Measurements from ENCODE around the gene RER1. TPM values are rescaled to one million over a fixed set of nuclear protein-coding genes. Genes with fewer than 3 reads are reported as not detected.

The RER1 gene
- total RNA-seq, 4 donors from 2014 or later = 56.4 to 76.8 (median 66.8) TPM

DNA sequence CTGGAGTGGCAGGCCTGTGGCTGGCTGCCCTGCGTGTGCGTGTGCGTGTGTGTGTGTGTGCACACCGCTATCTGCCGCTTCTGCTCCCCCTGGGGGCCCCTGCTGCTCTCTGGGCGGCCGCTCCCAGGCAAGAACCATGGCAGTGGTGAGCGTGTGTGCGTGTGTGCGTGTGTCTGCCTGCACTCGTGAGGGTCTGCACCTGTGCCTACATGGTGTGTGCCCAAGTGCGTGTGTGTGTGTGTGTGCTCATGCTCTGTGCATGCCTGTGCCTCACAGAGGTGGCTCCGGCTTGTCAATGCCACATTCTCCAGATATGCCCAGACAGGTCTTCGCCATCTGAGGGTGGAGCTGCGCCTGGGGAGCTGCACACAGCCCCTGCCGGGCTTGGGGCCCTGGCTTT, 39.5 kb downstream of the RER1 start:
- Histone ChIP-seq H3K27ac (no peak overlapping the region), H3K4me3 (no peak overlapping the region), H3K4me1 (no peaks in the 10 kb centered on the region), H3K9me3 (peaks cover 0 to 12% (median 0%) of the 10 kb centered on the region in 4 donors), H3K27me3 (peaks cover 0 to 92% of the 10 kb centered on the region in 2 donors), H3K36me3 (no peaks in the 10 kb centered on the region)
- no peak for TF ChIP-seq POLR2A (IDR thresholded peaks at IDR 0.05)
- TF ChIP-seq EP300 (IDR thresholded peaks at IDR 0.05) = no peak
- TF ChIP-seq, protein P1, sequence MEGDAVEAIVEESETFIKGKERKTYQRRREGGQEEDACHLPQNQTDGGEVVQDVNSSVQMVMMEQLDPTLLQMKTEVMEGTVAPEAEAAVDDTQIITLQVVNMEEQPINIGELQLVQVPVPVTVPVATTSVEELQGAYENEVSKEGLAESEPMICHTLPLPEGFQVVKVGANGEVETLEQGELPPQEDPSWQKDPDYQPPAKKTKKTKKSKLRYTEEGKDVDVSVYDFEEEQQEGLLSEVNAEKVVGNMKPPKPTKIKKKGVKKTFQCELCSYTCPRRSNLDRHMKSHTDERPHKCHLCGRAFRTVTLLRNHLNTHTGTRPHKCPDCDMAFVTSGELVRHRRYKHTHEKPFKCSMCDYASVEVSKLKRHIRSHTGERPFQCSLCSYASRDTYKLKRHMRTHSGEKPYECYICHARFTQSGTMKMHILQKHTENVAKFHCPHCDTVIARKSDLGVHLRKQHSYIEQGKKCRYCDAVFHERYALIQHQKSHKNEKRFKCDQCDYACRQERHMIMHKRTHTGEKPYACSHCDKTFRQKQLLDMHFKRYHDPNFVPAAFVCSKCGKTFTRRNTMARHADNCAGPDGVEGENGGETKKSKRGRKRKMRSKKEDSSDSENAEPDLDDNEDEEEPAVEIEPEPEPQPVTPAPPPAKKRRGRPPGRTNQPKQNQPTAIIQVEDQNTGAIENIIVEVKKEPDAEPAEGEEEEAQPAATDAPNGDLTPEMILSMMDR (IDR thresholded peaks at IDR 0.05) = no peak
- 63 to 100% methylated on average over 2 to 16 of the region's 16 CpGs for WGBS, 2 donors
- DNase-seq (ENCODE audit: low spot score in 2 of 2) = no peak

GRCh38 chr1:2431518-2431917, 39.9 kb downstream of the RER1 start:
- H3K27me3 ChIP-seq = peaks cover 0 to 89% of the 10 kb centered on the region in 2 donors
- no peak overlapping the region for H3K4me3 ChIP-seq
- 52 to 57% methylated on average over 7 to 9 of the region's 10 CpGs for WGBS, 2 donors
- H3K4me1 ChIP-seq = no peaks in the 10 kb centered on the region
- no peak overlapping the region for H3K27ac ChIP-seq
- no peak for DNase-seq (ENCODE audit: low spot score in 2 of 2)
- H3K9me3 ChIP-seq = peaks cover 0 to 12% (median 0%) of the 10 kb centered on the region in 4 donors
- TF ChIP-seq EP300 (IDR thresholded peaks at IDR 0.05) (no peak), POLR2A (IDR thresholded peaks at IDR 0.05) (no peak)
- TF ChIP-seq, protein P1 (IDR thresholded peaks at IDR 0.05) = no peak
- no peaks in the 10 kb centered on the region for H3K36me3 ChIP-seq

- Histone ChIP-seq H3K27me3 (peaks cover 0 to 89% of the 10 kb centered on the region in 2 donors), H3K36me3 (no peaks in the 10 kb centered on the region), H3K9me3 (peaks cover 0 to 12% (median 0%) of the 10 kb centered on the region in 4 donors), H3K27ac (no peak overlapping the region), H3K4me3 (no peak overlapping the region), H3K4me1 (no peaks in the 10 kb centered on the region)
- DNase-seq (ENCODE audit: low spot score in 2 of 2) = no peak
- TF ChIP-seq EP300 (IDR thresholded peaks at IDR 0.05) = no peak
- TF ChIP-seq, protein P1 (IDR thresholded peaks at IDR 0.05) = no peak
- no peak for TF ChIP-seq POLR2A (IDR thresholded peaks at IDR 0.05)
- 2 to 15% methylated on average over 4 to 12 of the region's 16 CpGs for WGBS, 2 donors
Measured at GRCh38 chr1:2432441-2432844, 40.8 kb downstream of the RER1 start.

DNA sequence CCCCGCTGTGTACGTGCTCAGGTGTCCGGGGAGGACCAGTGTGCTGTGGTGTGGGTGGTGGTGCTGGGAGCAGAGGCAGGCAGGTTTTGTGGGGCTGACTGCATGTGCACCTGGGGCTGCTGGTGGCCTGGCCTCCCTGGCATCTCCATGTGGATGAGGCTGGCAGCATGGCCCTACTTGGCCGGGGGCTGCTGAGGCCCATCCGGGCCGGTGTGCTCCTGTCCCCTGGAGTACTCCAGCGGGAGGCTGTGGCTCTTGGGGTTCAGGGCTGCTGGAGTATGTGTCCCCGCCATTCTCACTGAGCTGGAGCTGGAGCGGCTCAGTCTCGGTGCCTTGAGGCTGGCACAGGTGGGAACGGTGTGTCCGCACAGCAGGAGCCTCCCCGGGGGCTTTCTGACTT, 41.6 kb downstream of the RER1 start:
- H3K4me1 ChIP-seq = no peaks in the 10 kb centered on the region
- peaks cover 0 to 83% of the 10 kb centered on the region in 2 donors for H3K27me3 ChIP-seq
- no peak overlapping the region for H3K27ac ChIP-seq
- no peaks in the 10 kb centered on the region for H3K36me3 ChIP-seq
- H3K9me3 ChIP-seq = peaks cover 0 to 12% (median 0%) of the 10 kb centered on the region in 4 donors
- H3K4me3 ChIP-seq = no peak overlapping the region
- no peak for DNase-seq (ENCODE audit: low spot score in 2 of 2)
- WGBS, 2 donors = 63 to 76% methylated on average over 12 to 13 of the region's 13 CpGs
- TF ChIP-seq EP300 (IDR thresholded peaks at IDR 0.05) = no peak

DNA sequence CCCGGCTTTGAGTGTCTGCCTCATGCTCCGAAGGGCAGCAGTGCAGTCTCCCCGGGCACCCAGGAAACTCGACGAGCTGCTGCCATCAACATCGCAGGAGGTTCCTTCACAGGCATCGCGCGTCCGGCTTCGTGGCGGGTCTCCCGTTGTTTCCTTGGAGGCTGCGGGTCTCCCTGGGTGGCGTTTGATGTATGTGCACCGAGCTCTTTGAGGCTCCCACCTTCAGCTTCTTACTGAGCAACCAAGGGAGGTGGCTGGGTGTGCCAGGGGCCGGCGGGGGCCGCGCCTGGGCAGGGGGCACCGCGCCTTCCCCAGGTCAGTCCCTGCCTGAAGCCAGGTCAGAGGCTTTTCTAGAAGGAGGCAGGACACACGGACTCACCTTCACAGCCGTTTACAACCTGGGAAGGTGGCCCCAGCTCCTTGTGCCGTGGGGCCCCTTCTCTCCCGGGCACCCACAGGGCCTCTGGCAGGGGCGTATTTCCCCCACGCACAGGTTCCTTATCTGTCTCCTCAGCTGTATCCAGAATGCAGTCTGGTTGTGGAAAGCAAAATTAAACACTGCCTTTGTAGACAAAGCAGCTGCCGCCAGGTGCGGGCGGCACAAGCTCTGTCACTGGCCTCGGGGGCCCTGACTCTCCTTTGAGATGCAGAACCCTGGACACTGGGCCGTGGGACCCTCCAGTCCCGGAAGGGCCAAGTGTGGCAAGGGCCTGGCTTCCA, 42.5 kb downstream of the RER1 start:
- H3K4me3 ChIP-seq = no peak overlapping the region
- no peak for DNase-seq (ENCODE audit: low spot score in 2 of 2)
- no peak for TF ChIP-seq EP300 (IDR thresholded peaks at IDR 0.05)
- no peak for TF ChIP-seq POLR2A (IDR thresholded peaks at IDR 0.05)
- TF ChIP-seq, protein P1 (IDR thresholded peaks at IDR 0.05) = no peak
- no peaks in the 10 kb centered on the region for H3K4me1 ChIP-seq
- H3K9me3 ChIP-seq = peaks cover 0 to 12% (median 0%) of the 10 kb centered on the region in 4 donors
- no peaks in the 10 kb centered on the region for H3K36me3 ChIP-seq
- H3K27me3 ChIP-seq = peaks cover 0 to 74% of the 10 kb centered on the region in 2 donors
- no peak overlapping the region for H3K27ac ChIP-seq
- WGBS, 2 donors = 67 to 75% methylated on average over 18 to 27 of the region's 34 CpGs
